GM12801 (cell line): ENCODE measurements around the gene CIROP.

Experiments used
- CTCF ChIP-seq: IDR thresholded peaks from one replicate; pipeline ENCODE4 v1.5.1; 2011; ENCODE audit warnings: control low read depth; ENCODE audit not compliant: insufficient read length; ENCODE audit errors: extremely low read depth

The CIROP gene

GRCh38 chr14:23117371-23118020 is 12.7 kb upstream of the CIROP start:
- TF ChIP-seq CTCF: no peak

- no peak for TF ChIP-seq CTCF
These were observed 11.1 kb upstream of the CIROP start for GRCh38 chr14:23115918-23116317.

- TF ChIP-seq CTCF: no peak
These were observed 10.4 kb upstream of the CIROP start for GRCh38 chr14:23115039-23115731.

GRCh38 chr14:23114669-23115038 is 9.9 kb upstream of the CIROP start:
- no peak for TF ChIP-seq CTCF

GRCh38 chr14:23114120-23114458 is 9.3 kb upstream of the CIROP start:
- no peak for TF ChIP-seq CTCF

GRCh38 chr14:23113431-23114119 is 8.8 kb upstream of the CIROP start:
- no peak for TF ChIP-seq CTCF

- no peak for TF ChIP-seq CTCF
These were observed 7.8 kb upstream of the CIROP start for GRCh38 chr14:23112359-23113178.
